Measurements from ENCODE around the gene HLA-DRA. TPM values are rescaled to one million over a fixed set of nuclear protein-coding genes. Genes with fewer than 3 reads are reported as not detected.
"Not testable (repeated sequence)": the region's sequence is repeated elsewhere in the genome, so short reads cannot be mapped to it uniquely, and the experiment has no call there.

HLA-DRA gene
- total and polyA plus RNA-seq, 2 of the 4 experiments (the other 2 are of a cell fraction), result not detected

DNA sequence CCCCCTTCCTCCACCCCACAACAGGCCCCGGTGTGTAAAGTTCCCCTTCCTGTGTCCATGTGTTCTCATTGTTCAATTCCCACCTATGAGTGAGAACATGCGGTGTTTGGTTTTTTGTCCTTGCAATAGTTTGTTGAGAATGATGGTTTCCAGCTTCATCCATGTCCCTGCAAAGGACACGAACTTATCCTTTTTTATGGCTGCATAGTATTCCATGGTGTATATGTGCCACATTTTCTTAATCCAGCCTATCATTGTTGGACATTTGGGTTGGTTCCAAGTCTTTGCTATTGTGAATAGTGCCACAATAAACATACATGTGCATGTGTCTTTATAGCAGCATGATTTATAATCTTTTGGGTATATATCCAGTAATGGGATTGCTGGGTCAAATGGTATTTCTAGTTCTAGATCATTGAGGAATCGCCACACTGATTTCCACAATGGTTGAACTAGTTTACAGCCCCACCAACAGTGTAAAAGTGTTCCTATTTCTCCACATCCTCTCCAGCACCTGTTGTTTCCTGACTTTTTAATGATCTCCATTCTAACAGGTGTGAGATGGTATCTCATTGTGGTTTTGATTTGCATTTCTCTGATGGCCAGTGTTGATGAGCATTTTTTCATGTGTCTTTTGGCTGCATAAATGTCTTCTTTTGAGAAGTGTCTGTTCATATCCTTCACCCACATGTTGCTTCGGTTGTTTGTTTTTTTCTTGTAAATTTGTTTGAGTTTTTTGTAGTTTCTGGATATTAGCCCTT, 28.2 kb downstream of the HLA-DRA start:
- H4K20me1 ChIP-seq (ENCODE audit: insufficient read depth, low read length); CTCF ChIA-PET; H3K4me1 ChIP-seq (ENCODE audit: control insufficient read depth, insufficient read depth, low read length); H3K27ac ChIP-seq (ENCODE audit: insufficient read depth, low read length); H3K79me1 ChIP-seq (ENCODE audit: low read depth in 1 of 2, low read length in 2 of 2); H3K36me3 ChIP-seq (ENCODE audit: control insufficient read depth, insufficient read depth, low read length); H2BK15ac ChIP-seq (ENCODE audit: low read depth, low read length); H3K4me3 ChIP-seq (ENCODE audit: insufficient read depth, low read depth, low read length); H3K9ac ChIP-seq (ENCODE audit: low read depth, low read length); intact Hi-C loops (cut with micrococcal nuclease); H4K91ac ChIP-seq (ENCODE audit: insufficient read depth, low read depth, low read length); H3K23ac ChIP-seq (ENCODE audit: low read depth, low read length); H2BK20ac ChIP-seq (ENCODE audit: low read depth, low read length); H3K4ac ChIP-seq (ENCODE audit: low read depth, low read length); DNase-seq; H2BK5ac ChIP-seq (ENCODE audit: low read depth, low read length, poor library complexity, severe bottlenecking); dilution Hi-C loops (cut with HindIII; ENCODE audit: low sequenced_read_pairs, unreplicated experiment); H3K4me2 ChIP-seq (ENCODE audit: low read depth, low read length); H2AK9ac ChIP-seq (replicated peaks; ENCODE audit: low read depth, low read length, poor library complexity); H3K18ac ChIP-seq (ENCODE audit: low read depth, low read length); H3K14ac ChIP-seq (replicated peaks; ENCODE audit: low read depth, low read length); H3K9me1 ChIP-seq (ENCODE audit: insufficient read depth, low read length); BruUV-seq (replicated peaks); H2BK120ac ChIP-seq (ENCODE audit: low read depth, low read length); ATAC-seq (ENCODE audit: low read depth); H4K5ac ChIP-seq (ENCODE audit: low read depth, low read length); H2AK5ac ChIP-seq (ENCODE audit: low read depth, low read length); H3K56ac ChIP-seq (ENCODE audit: extremely low read depth, insufficient read depth, low read length); POLR2A ChIA-PET (ENCODE audit: unreplicated experiment); H2AFZ ChIP-seq (replicated peaks; ENCODE audit: low read length, poor library complexity); H3K27me3 ChIP-seq (ENCODE audit: control insufficient read depth, insufficient read depth, low read length); in situ Hi-C loops (cut with MboI; ENCODE audit: low sequenced_read_pairs); H4K8ac ChIP-seq (ENCODE audit: low read depth in 2 of 2, low read length in 2 of 2); H3K9me3 ChIP-seq (ENCODE audit: control insufficient read depth, insufficient read depth, low read length): not testable (repeated sequence)
- WGBS, 2 experiments (ENCODE audit: extremely low coverage in 2 of 2, insufficient read length in 1 of 2), result no CpG with 5 or more reads among the region's 5 CpGs
